Measurements from ENCODE around the gene L1CAM.

DNA sequence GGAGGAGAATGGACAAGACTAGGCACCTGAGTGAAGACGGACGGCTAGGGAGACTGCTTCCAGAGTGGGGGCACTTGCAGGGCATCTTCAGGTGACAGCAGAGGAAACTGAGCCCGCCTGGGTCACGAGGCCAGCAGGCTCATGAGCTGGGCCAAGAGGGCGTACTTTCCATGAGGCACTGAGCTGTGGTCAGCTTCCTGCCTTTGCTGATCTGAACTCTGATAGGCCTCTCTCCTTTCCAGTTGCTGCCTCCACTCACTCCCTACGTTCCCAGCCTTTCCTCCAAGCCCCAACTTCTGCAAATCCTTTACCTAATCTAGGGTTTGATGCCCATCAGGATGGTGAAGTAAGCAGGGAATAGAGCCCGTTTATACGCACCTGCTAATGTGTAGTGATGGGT, 1.4 kb upstream of the L1CAM start:
- no peak for TF ChIP-seq CTCF (IDR thresholded peaks at IDR 0.05)
- no peak for TF ChIP-seq POLR2A (IDR thresholded peaks at IDR 0.05)
